Urinary bladder (tissue), 4 donors: ENCODE measurements around the gene GMEB2. TPM values are rescaled to one million over a fixed set of nuclear protein-coding genes. Genes with fewer than 3 reads are reported as not detected.
"Not testable (repeated sequence)": the region's sequence is repeated elsewhere in the genome, so short reads cannot be mapped to it uniquely, and the experiment has no call there.

Source experiments
- DNase-seq: peaks from one replicate; pipeline ENCODE4 v3.0.0-alpha.2; 2015; ENCODE audit errors: extremely low spot score
- H3K27ac ChIP-seq: one replicate; pipeline ENCODE4 v1.5.1; 2013; ENCODE audit warnings: low read depth, mild to moderate bottlenecking, moderate library complexity
- H3K36me3 ChIP-seq: one replicate; pipeline ENCODE4 v1.6.1; 2013; ENCODE audit warnings: mild to moderate bottlenecking, moderate library complexity; ENCODE audit not compliant: insufficient read depth
- H3K4me1 ChIP-seq: one replicate; pipeline ENCODE4 v1.6.1; 2013; ENCODE audit warnings: mild to moderate bottlenecking, moderate library complexity; ENCODE audit not compliant: insufficient read depth
- H3K4me3 ChIP-seq: one replicate; pipeline ENCODE4 v1.5.1; 2013; ENCODE audit warnings: low read depth, low read length
- WGBS: extraction: QIAGEN DNeasy Blood & Tissue Kit; methylation state at CpG from one replicate; pipeline ENCODE4 v1.1.7; 2013; 5-methylcytosine and 5-hydroxymethylcytosine counted together
- polyA plus RNA-seq: library from polyadenylated mRNA; stranded (reverse); fragments of 200-250 nt; gene quantifications from one replicate; pipeline ENCODE4 v1.2.3, GENCODE V29; 2013
- total RNA-seq: library from RNA; depleted of rRNA; stranded (reverse); fragments of >200 nt; gene quantifications from one replicate; pipeline ENCODE4 v1.2.3, GENCODE V29; 2014
- donor health status: healthy with polysubstance abuse.
- donor health status: healthy.

Gene GMEB2
- total and polyA plus RNA-seq, 2 donors, result 7.7 to 12.1 TPM

- H3K27ac ChIP-seq, result no peak overlapping the region
- H3K4me3 ChIP-seq, result no peak overlapping the region
- no peaks in the 10 kb centered on the region for H3K36me3 ChIP-seq
- no peak for DNase-seq
- H3K4me1 ChIP-seq, result peaks cover 2% of the 10 kb centered on the region
- 90% methylated on average over 33 of the region's 33 CpGs for WGBS
Measured at GRCh38 chr20:63661959-63662812, 35.3 kb upstream of the GMEB2 start.

DNA sequence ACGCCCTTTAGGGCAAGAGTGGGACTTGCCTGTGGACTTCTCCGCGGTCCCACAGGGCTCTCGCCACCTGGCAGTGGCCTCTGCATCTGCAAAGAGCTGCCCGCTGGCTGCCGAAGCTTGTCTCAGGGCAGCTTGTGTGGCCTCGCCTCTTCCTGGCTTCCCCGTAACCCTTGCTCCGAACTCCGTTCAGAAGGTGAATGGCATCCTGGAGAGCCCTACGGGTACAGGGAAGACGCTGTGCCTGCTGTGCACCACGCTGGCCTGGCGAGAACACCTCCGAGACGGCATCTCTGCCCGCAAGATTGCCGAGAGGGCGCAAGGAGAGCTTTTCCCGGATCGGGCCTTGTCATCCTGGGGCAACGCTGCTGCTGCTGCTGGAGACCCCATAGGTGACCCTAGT, 34.2 kb upstream of the GMEB2 start:
- Histone ChIP-seq H3K4me1 (peaks cover 2% of the 10 kb centered on the region), H3K36me3 (no peaks in the 10 kb centered on the region), H3K27ac (no peak overlapping the region), H3K4me3 (no peak overlapping the region)
- 96% methylated on average over 22 of the region's 22 CpGs for WGBS
- DNase-seq, result no peak

DNA sequence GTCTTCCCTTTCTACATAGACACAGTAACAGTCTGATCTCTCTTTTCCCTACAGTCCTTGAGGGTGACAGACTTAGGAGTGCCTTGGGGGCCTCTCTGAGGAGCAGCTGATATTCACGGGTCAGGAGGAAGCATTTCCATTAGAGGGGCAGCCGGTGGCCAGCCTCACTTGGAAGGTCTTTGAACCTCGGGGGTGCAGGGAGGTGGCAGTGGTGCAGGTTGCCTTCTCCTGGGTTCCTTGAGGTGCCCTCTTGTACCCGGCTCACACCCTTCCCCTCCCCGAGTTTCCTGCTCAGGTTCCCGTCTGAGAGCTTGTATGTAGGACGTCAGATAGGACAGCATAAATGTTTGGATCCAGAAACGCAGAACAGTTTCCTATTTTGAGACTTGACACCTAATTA, 33.7 kb upstream of the GMEB2 start:
- 85% methylated on average over 8 of the region's 8 CpGs for WGBS
- peaks cover 2% of the 10 kb centered on the region for H3K4me1 ChIP-seq
- DNase-seq, result no peak
- no peaks in the 10 kb centered on the region for H3K36me3 ChIP-seq
- no peak overlapping the region for H3K27ac ChIP-seq
- no peak overlapping the region for H3K4me3 ChIP-seq

- 93% methylated on average over 10 of the region's 10 CpGs for WGBS
- not testable (repeated sequence) for H3K4me3 ChIP-seq, H3K27ac ChIP-seq, DNase-seq, H3K4me1 ChIP-seq, H3K36me3 ChIP-seq
Measured at GRCh38 chr20:63660174-63660573, 33.3 kb upstream of the GMEB2 start.

- Histone ChIP-seq H3K4me3 (peak overlapping the region; percentile 59), H3K4me1 (peaks cover 2% of the 10 kb centered on the region), H3K36me3 (no peaks in the 10 kb centered on the region), H3K27ac (no peak overlapping the region)
- no peak for DNase-seq
- WGBS, result 61% methylated on average over 13 of the region's 13 CpGs
Measured at GRCh38 chr20:63659370-63659769, 32.5 kb upstream of the GMEB2 start.

DNA sequence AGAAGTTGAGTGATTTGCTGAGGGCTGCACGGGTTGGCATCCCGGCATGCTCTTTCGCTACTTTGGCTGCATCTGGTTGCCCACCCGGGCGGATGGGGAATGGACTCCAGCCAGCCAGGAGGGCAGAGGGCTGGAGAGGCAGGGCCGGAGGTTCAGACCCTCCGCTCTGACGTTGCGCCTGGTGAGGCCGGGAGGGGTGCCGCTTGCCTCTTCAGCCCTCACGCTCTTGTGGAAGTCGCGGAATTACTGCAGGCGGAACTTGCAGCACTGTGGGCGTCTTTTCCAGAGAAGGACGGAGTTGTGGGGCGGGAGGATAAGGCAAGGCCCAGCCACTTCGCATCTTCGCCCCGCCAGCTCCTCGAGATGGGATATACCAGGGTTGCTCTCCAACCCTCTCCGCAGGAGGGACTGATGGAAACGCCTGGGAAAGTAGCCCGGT, 31.9 kb upstream of the GMEB2 start:
- WGBS, result 2% methylated on average over 25 of the region's 25 CpGs
- Histone ChIP-seq H3K36me3 (no peaks in the 10 kb centered on the region), H3K4me3 (peak overlapping the region; percentile 59), H3K4me1 (peaks cover 2% of the 10 kb centered on the region), H3K27ac (peak overlapping the region; percentile 18)
- no peak for DNase-seq

- peak within 1 kb of the TSS; percentile 59 for H3K4me3 ChIP-seq
- peaks cover 2% of the 10 kb centered on the region for H3K4me1 ChIP-seq
- 1% methylated on average over 73 of the region's 73 CpGs for WGBS
- H3K27ac ChIP-seq, result peak within 1 kb of the TSS; percentile 83
- no peaks in the 10 kb centered on the region for H3K36me3 ChIP-seq
- DNase-seq, result peak; percentile 85
Measured at GRCh38 chr20:63657937-63658748, 31.2 kb upstream of the GMEB2 start, which contains the start of gene RTEL1. Gene RTEL1 (plus strand): TSS chr20:63658312. CDS start chr20:63659403, 1,091 bp downstream.

- H3K27ac ChIP-seq, result peak overlapping the region; percentile 69
- DNase-seq, result no peak
- 33% methylated on average over 31 of the region's 31 CpGs for WGBS
- no peaks in the 10 kb centered on the region for H3K36me3 ChIP-seq
- H3K4me3 ChIP-seq, result peak overlapping the region; percentile 59
- peaks cover 4% of the 10 kb centered on the region for H3K4me1 ChIP-seq
Measured at GRCh38 chr20:63657260-63657936, 30.5 kb upstream of the GMEB2 start.

GRCh38 chr20:63656451-63656850, 29.6 kb upstream of the GMEB2 start:
- WGBS, result 90% methylated on average over 3 of the region's 3 CpGs
- Histone ChIP-seq H3K27ac (no peak overlapping the region), H3K4me3 (no peak overlapping the region), H3K4me1 (peaks cover 4% of the 10 kb centered on the region), H3K36me3 (no peaks in the 10 kb centered on the region)
- DNase-seq, result no peak

GRCh38 chr20:63655249-63655648, 28.3 kb upstream of the GMEB2 start:
- H3K4me1 ChIP-seq, result peaks cover 4% of the 10 kb centered on the region
- 64% methylated on average over 4 of the region's 4 CpGs for WGBS
- no peaks in the 10 kb centered on the region for H3K36me3 ChIP-seq
- DNase-seq, result no peak
- H3K4me3 ChIP-seq, result no peak overlapping the region
- no peak overlapping the region for H3K27ac ChIP-seq

DNA sequence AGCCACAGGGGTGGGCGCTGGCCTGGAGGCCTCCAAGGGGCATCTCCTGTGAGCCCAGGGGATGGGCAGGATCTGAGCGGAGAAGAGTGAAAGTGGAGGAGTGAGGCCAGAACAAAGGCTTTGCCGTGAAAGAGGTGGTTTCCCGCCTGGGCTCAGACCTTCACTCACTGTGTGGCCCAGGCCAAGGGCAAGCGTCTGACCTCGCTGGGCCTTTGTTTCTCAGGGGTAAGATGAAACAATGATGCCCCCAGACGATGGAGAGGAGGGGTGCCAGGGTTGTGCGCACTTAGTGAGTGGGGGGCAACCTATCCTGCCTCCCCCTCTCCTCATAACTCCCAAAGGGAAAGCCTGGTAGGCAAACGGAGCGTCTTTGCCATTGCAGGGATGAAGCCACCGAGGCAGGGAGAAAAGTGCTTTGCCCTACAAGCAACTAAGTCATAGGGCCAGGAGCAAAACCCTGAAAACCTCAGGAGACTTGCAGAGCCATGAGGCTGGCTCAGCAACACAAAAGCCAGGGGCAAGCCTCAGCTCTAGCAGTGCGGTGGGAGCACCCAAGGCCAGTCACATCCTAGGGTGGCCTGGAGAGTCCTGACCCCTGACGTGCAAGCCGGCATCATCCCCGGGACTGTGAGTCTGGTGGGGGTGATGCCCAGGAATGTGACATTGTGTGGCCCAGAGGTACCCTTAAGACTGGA, 27.2 kb upstream of the GMEB2 start:
- no peak overlapping the region for H3K4me3 ChIP-seq
- DNase-seq, result no peak
- WGBS, result 51% methylated on average over 15 of the region's 15 CpGs
- H3K27ac ChIP-seq, result no peak overlapping the region
- peaks cover 4% of the 10 kb centered on the region for H3K4me1 ChIP-seq
- no peaks in the 10 kb centered on the region for H3K36me3 ChIP-seq

DNA sequence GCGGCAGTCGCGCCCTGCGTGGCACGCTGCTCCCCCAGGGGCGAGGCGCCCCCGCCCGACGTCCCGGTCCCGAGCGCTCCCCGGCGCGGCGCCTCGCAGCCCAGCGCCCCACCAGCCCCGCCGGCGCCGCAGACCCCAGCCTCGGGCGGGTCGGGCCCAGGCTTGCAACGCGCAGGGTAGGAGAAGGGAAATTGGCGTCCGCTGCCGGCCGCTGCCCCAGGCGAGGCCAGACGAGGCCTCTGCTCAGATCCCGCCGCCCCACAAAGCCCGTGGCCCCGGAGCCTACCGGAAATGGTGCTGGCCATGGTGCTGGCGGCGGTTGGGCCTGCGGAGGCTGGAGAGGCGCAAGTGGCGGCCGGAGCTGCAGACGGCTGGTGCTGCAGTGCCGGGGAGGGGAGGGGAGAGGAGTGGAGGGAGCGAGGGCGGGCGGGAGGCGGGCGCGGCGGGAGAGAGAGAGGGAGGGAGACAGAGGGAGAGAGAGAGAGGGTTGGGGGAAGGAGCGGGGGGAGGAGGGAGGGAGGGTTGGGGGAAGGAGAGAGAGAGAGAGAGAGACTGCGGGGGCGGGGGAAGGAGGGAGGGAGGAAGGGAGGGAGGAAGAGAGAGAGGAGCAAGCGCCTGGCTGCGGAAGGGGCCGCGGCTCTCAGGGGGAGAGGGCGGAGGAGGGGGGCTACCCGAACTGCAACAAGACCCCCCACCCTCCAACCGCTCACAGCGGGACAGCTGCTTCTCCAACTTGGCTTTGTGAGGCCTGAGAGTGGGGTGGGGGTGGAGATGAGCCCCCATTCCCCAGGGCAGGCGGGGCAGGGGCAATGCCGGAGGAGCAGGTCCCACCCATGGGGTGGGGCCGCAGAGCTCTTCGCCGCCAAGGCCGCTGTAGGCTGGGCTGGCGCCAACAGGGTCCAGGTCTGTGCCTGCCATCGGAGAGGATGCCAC, 26.4 kb upstream of the GMEB2 start, which contains the start of gene STMN3:
Gene STMN3 (minus strand): TSS at position 384 of the 933 bp plus-strand sequence. CDS start 79 bp downstream, at position 305.
- WGBS, result under 1% methylated on average over 72 of the region's 73 CpGs
- Histone ChIP-seq H3K36me3 (no peaks in the 10 kb centered on the region), H3K4me1 (peaks cover 4% of the 10 kb centered on the region), H3K27ac (peak within 1 kb of the TSS; percentile 67), H3K4me3 (peak within 1 kb of the TSS; percentile 55)
- peak; percentile 82 for DNase-seq
